ENCODE measurements around the gene CUBN. TPM values are rescaled to one million over a fixed set of nuclear protein-coding genes. Genes with fewer than 3 reads are reported as not detected.

The CUBN gene
- total and polyA plus RNA-seq, 9 of the 15 experiments (the other 6 are each of a cell fraction or from before 2014, with no cell fraction given) = 0.04 to 0.33 (median 0.09) TPM

DNA sequence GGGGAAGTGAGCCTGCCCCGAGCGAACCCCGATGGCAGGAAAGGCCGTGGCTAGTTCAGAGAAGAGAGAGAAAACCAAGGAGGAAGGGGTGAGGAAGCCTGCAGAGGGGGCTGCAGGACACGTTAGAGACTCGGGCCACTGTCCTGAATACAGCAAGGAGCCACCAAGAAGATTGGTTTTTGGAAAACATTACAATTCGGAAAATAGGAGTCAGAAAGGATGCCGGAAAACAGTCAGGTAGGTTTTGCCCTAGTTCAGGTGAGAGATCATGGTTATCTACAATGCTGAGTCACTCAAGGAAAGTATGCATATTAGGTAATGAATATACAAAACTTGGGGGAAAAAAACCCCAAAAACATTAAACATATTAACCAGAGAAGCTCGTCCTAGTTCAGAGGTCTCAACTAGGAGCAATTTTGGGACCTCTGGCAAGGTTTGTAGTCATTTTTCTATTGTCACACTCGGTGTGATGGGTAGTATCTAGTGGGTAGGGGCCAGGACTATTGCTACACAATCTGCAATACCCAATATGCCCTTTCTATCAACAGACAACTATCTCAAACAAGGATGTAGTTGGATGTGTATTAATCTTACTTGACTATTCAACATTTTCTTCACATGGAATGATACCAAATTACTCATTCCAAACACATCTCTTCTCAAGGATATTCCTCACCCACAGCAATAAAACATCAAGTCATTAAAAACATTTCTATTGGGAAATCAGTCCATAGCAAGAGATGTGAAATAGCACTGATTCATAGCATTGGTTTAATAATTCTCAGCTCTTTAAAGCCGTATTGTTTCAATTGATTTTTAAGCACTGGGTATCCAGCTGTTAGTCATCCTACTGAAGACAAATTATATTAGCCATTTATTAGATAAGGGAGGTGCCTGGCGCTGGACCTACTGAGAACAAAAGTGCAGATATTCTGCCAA, 238.0 kb downstream of the CUBN start (continued):
- no peak for TF ChIP-seq ZNF146 (CRISPR knock-in tag; IDR thresholded peaks at IDR 0.05; ENCODE audit: unreplicated experiment)
- TF ChIP-seq ELF4 (CRISPR knock-in tag; IDR thresholded peaks at IDR 0.05) = peak; percentile 94
- TF ChIP-seq TAF15 (IDR thresholded peaks at IDR 0.05; ENCODE audit: low read depth, low read length) = no peak
- TF ChIP-seq CBX1 (IDR thresholded peaks at IDR 0.05; ENCODE audit: low read depth) = peak; percentile 98
- 0 out of 4 replicates have a peak, but pooled peaks of 1 of the 2 experiments have one; percentile 37 for TF ChIP-seq ETV6 (IDR thresholded peaks at IDR 0.05; ENCODE audit: borderline replicate concordance in 1 of 2, low read depth in 2 of 2, low read length in 1 of 2)
- no peak for TF ChIP-seq ETV6 (CRISPR knock-in tag; IDR thresholded peaks at IDR 0.05; ENCODE audit: borderline replicate concordance)
- no peak for TF ChIP-seq CBX5 (IDR thresholded peaks at IDR 0.05; ENCODE audit: borderline replicate concordance, low read depth)
- peak; percentile 86; the same call in 1 of the 2 replicates for TF ChIP-seq ZNF551 (CRISPR knock-in tag; IDR thresholded peaks at IDR 0.05)
- TF ChIP-seq RBM14 (IDR thresholded peaks at IDR 0.05; ENCODE audit: borderline replicate concordance, insufficient read depth, low read depth, low read length) = no peak
- TF ChIP-seq TRIM28 (IDR thresholded peaks at IDR 0.05) = no peak
- TF ChIP-seq NCOA4 (IDR thresholded peaks at IDR 0.05; ENCODE audit: partially characterized antibody) = peak; percentile 9
- no peak for TF ChIP-seq BHLHE40 (IDR thresholded peaks at IDR 0.05; ENCODE audit: low read length)
- TF ChIP-seq CHD2 (IDR thresholded peaks at IDR 0.05; ENCODE audit: low read depth, low read length) = peak; percentile 52
- TF ChIP-seq CBX8 (IDR thresholded peaks at IDR 0.05; ENCODE audit: borderline replicate concordance, extremely low read depth, low read depth, low read length, poor library complexity, severe bottlenecking) = no peak
- no peak for TF ChIP-seq ZNF76 (CRISPR knock-in tag; IDR thresholded peaks at IDR 0.05; ENCODE audit: borderline replicate concordance)
- TF ChIP-seq, protein P1, sequence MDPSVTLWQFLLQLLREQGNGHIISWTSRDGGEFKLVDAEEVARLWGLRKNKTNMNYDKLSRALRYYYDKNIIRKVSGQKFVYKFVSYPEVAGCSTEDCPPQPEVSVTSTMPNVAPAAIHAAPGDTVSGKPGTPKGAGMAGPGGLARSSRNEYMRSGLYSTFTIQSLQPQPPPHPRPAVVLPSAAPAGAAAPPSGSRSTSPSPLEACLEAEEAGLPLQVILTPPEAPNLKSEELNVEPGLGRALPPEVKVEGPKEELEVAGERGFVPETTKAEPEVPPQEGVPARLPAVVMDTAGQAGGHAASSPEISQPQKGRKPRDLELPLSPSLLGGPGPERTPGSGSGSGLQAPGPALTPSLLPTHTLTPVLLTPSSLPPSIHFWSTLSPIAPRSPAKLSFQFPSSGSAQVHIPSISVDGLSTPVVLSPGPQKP (CRISPR knock-in tag; IDR thresholded peaks at IDR 0.05) = no peak
- TF ChIP-seq, protein P2, sequence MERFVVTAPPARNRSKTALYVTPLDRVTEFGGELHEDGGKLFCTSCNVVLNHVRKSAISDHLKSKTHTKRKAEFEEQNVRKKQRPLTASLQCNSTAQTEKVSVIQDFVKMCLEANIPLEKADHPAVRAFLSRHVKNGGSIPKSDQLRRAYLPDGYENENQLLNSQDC (CRISPR knock-in tag; IDR thresholded peaks at IDR 0.05) = peak; percentile 97
- TF ChIP-seq POLR3G (IDR thresholded peaks at IDR 0.05; ENCODE audit: extremely low read depth, insufficient read length, insufficient replicate concordance) = no peak
- TF ChIP-seq ZNF282 (CRISPR knock-in tag; IDR thresholded peaks at IDR 0.05) = no peak
- TF ChIP-seq BRCA1 (IDR thresholded peaks at IDR 0.05) = no peak
- no peak for TF ChIP-seq BRCA1 (CRISPR knock-in tag; IDR thresholded peaks at IDR 0.05)
- TF ChIP-seq BRF2 (IDR thresholded peaks at IDR 0.05; ENCODE audit: borderline replicate concordance, insufficient read depth, insufficient read length) = no peak
- no peak for TF ChIP-seq DIDO1 (tag; IDR thresholded peaks at IDR 0.05; ENCODE audit: low read depth)
- no peak for TF ChIP-seq DNMT1 (IDR thresholded peaks at IDR 0.05)

All from K562 (cell line).